Measurements from ENCODE around the gene SERGEF.

DNA sequence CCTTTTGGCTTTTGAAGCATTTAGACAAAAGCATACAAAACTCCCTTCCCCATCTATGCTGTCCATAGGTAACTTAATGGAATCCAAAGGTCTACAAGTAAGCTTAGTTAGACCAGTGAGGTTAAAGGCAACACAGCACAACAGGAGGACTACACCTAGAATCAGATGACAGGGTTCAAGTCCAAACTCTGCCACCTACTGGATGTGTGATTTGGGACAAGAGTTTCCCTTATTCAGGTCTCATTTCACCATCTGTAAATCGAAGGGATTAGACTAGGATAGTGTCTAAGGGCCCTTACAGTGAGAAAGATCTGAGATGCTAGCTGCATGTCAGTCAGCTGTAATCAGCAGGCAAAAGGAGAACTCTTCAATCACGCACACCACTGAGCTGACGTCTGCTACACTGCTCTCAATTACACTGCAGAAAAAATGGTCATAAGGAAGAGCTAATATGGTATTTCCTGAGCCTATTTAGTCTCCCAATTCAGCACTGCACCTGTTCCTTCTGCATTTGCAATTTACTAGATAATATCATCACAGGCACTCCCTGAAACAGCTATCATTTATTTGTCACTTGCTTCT, 82.2 kb downstream of the SERGEF start:
- TF ChIP-seq, protein P1, sequence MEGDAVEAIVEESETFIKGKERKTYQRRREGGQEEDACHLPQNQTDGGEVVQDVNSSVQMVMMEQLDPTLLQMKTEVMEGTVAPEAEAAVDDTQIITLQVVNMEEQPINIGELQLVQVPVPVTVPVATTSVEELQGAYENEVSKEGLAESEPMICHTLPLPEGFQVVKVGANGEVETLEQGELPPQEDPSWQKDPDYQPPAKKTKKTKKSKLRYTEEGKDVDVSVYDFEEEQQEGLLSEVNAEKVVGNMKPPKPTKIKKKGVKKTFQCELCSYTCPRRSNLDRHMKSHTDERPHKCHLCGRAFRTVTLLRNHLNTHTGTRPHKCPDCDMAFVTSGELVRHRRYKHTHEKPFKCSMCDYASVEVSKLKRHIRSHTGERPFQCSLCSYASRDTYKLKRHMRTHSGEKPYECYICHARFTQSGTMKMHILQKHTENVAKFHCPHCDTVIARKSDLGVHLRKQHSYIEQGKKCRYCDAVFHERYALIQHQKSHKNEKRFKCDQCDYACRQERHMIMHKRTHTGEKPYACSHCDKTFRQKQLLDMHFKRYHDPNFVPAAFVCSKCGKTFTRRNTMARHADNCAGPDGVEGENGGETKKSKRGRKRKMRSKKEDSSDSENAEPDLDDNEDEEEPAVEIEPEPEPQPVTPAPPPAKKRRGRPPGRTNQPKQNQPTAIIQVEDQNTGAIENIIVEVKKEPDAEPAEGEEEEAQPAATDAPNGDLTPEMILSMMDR (conservative IDR thresholded peaks at IDR 0.05) = peak; percentile 16
- TF ChIP-seq ZFX (IDR thresholded peaks at IDR 0.05) = no peak
